Tibial artery (tissue), 4 donors: ENCODE results near the gene CRMP1.

Experiments
- DNase-seq, 2 donors: peaks; one replicate each; pipeline ENCODE4 v3.0.0-alpha.2; 2019
- H3K27ac ChIP-seq, 2 donors: fragments of 200-600 bp; sonication (generic) in 1 of 2; 1 replicate in 1 of 2; 2 replicates in 1 of 2; pipeline ENCODE4 v1.5.1; 2018 to 2019; ENCODE audit warnings: mild to moderate bottlenecking in 1 of 2
- H3K27me3 ChIP-seq, 2 donors: fragments of 200-600 bp; sonication (generic) in 1 of 2; one replicate each; pipeline versions ENCODE4 v1.5.1 to v1.6.0; 2016 to 2019
- H3K36me3 ChIP-seq, 3 donors: fragments of 200-600 bp; sonication (generic) in 2 of 3; one replicate each; pipeline ENCODE4 v1.5.1; 2016 to 2019; ENCODE audit warnings: mild to moderate bottlenecking in 2 of 3
- H3K4me1 ChIP-seq, 4 donors: fragments of 200-600 bp; sonication (generic) in 2 of 4; 1 replicate in 3 of 4; 2 replicates in 1 of 4; pipeline ENCODE4 v1.5.1; 2016 to 2019
- H3K4me3 ChIP-seq, 2 donors: fragments of 200-600 bp; sonication (generic) in 1 of 2; 1 replicate in 1 of 2; 2 replicates in 1 of 2; pipeline ENCODE4 v1.5.1; 2018 to 2019; ENCODE audit warnings: mild to moderate bottlenecking in 2 of 2
- H3K9me3 ChIP-seq, 3 donors: fragments of 200-600 bp; sonication (generic) in 1 of 3; one replicate each; pipeline ENCODE4 v1.5.1; 2016 to 2019
- CTCF ChIP-seq, 2 experiments: fragments of 200-600 bp in 1 of 2; fragments of 450-650 bp in 1 of 2; IDR thresholded peaks; one replicate each; pipeline ENCODE4 v1.5.1; 2017 to 2019; ENCODE audit warnings: antibody characterized with exemption in 2 of 2, mild to moderate bottlenecking in 1 of 2, moderate library complexity in 1 of 2
- intact Hi-C: fragments of 100-400 bp; cut with DNase I; formaldehyde crosslinking; loops from one replicate; pipeline ENCODE4 v1.15.0; 2023; ENCODE audit warnings: low total_unique reads

The CRMP1 gene

GRCh38 chr4:5780831-5781480, 111.9 kb downstream of the CRMP1 start:
- intact Hi-C loops = no loop called here

GRCh38 chr4:5776510-5776909, 116.4 kb downstream of the CRMP1 start:
- Histone ChIP-seq H3K36me3 (peaks cover 9 to 34% (median 18%) of the 10 kb centered on the region in 3 donors), H3K4me3 (no peak overlapping the region), H3K4me1 (peaks cover 0 to 7% (median 0%) of the 10 kb centered on the region in 4 donors), H3K9me3 (peaks cover 0 to 13% (median 5%) of the 10 kb centered on the region in 3 donors), H3K27me3 (no peaks in the 10 kb centered on the region), H3K27ac (no peak overlapping the region)
- DNase-seq = no peak
- intact Hi-C loops = no loop called here
- TF ChIP-seq CTCF (IDR thresholded peaks at IDR 0.05) = no peak

More at GRCh38 chr4:5780831-5781480, 111.9 kb downstream of the CRMP1 start:
- Histone ChIP-seq H3K27me3 (no peaks in the 10 kb centered on the region), H3K4me3 (no peak overlapping the region), H3K9me3 (peaks cover 0 to 13% (median 5%) of the 10 kb centered on the region in 3 donors), H3K36me3 (peaks cover 14 to 42% (median 39%) of the 10 kb centered on the region in 3 donors), H3K4me1 (no peaks in the 10 kb centered on the region), H3K27ac (no peak overlapping the region)
- no peak for TF ChIP-seq CTCF (IDR thresholded peaks at IDR 0.05)
- DNase-seq = peak in 1 of 2 donors; percentile 40

GRCh38 chr4:5774416-5775036, 118.4 kb downstream of the CRMP1 start:
- Histone ChIP-seq H3K27me3 (no peaks in the 10 kb centered on the region), H3K36me3 (peaks cover 9 to 45% (median 18%) of the 10 kb centered on the region in 3 donors), H3K4me3 (no peak overlapping the region), H3K4me1 (peaks cover 0 to 7% (median 0%) of the 10 kb centered on the region in 4 donors), H3K27ac (peak overlapping the region in 1 of 2 donors; percentile 16), H3K9me3 (peaks cover 0 to 13% (median 5%) of the 10 kb centered on the region in 3 donors)
- TF ChIP-seq CTCF (IDR thresholded peaks at IDR 0.05) = no peak
- intact Hi-C loops = no loop called here
- peak in 1 of 2 donors; percentile 24 for DNase-seq

- Histone ChIP-seq H3K4me3 (no peak overlapping the region), H3K4me1 (peaks cover 0 to 7% (median 0%) of the 10 kb centered on the region in 4 donors), H3K9me3 (peaks cover 0 to 13% (median 5%) of the 10 kb centered on the region in 3 donors), H3K27me3 (no peaks in the 10 kb centered on the region), H3K27ac (no peak overlapping the region), H3K36me3 (peaks cover 9 to 58% (median 18%) of the 10 kb centered on the region in 3 donors)
- intact Hi-C loops = no loop called here
- no peak for DNase-seq
- no peak for TF ChIP-seq CTCF (IDR thresholded peaks at IDR 0.05)
Measured at GRCh38 chr4:5773271-5773555, 119.7 kb downstream of the CRMP1 start.

- H3K27me3 ChIP-seq = no peaks in the 10 kb centered on the region
- peaks cover 0 to 7% (median 0%) of the 10 kb centered on the region in 4 donors for H3K4me1 ChIP-seq
- intact Hi-C loops = no loop called here
- no peak overlapping the region for H3K27ac ChIP-seq
- peak in 1 of 2 donors; percentile 41 for DNase-seq
- H3K4me3 ChIP-seq = no peak overlapping the region
- H3K36me3 ChIP-seq = peaks cover 9 to 60% (median 21%) of the 10 kb centered on the region in 3 donors
- peaks cover 0 to 13% (median 5%) of the 10 kb centered on the region in 3 donors for H3K9me3 ChIP-seq
- no peak for TF ChIP-seq CTCF (IDR thresholded peaks at IDR 0.05)
Measured at GRCh38 chr4:5772528-5773270, 120.2 kb downstream of the CRMP1 start.
